ENCODE measurements around the gene KRTAP12-1.

Gene KRTAP12-1

GRCh38 chr21:44681861-44682579, at the start of gene KRTAP12-1:
Gene KRTAP12-1, minus strand, starts transcription at chr21:44682163. Its CDS starts 40 bp downstream, at chr21:44682123.
- no peak for DNase-seq (ENCODE audit: low read depth in 2 of 2)

GRCh38 chr21:44730951-44731579, 49.1 kb upstream of the KRTAP12-1 start:
- DNase-seq (ENCODE audit: low read depth in 2 of 2) = no peak

- no peak for DNase-seq (ENCODE audit: low read depth in 2 of 2)
Measured at GRCh38 chr21:44730028-44730395, 48.0 kb upstream of the KRTAP12-1 start.

GRCh38 chr21:44729336-44730027, 47.5 kb upstream of the KRTAP12-1 start:
- DNase-seq (ENCODE audit: low read depth in 2 of 2) = no peak

- DNase-seq (ENCODE audit: low read depth in 2 of 2) = no peak
Measured at GRCh38 chr21:44728716-44729115, 46.8 kb upstream of the KRTAP12-1 start.

GRCh38 chr21:44727757-44728156, 45.8 kb upstream of the KRTAP12-1 start:
- DNase-seq (ENCODE audit: low read depth in 2 of 2) = no peak

GRCh38 chr21:44727321-44727720, 45.4 kb upstream of the KRTAP12-1 start:
- no peak for DNase-seq (ENCODE audit: low read depth in 2 of 2)

- DNase-seq (ENCODE audit: low read depth in 2 of 2) = no peak
Measured at GRCh38 chr21:44726826-44727225, 44.9 kb upstream of the KRTAP12-1 start.

- DNase-seq (ENCODE audit: low read depth in 2 of 2) = no peak
Measured at GRCh38 chr21:44724926-44725325, 43.0 kb upstream of the KRTAP12-1 start.

GRCh38 chr21:44724196-44724595, 42.2 kb upstream of the KRTAP12-1 start:
- DNase-seq (ENCODE audit: low read depth in 2 of 2) = no peak

GRCh38 chr21:44723177-44724131, 41.5 kb upstream of the KRTAP12-1 start:
- DNase-seq (ENCODE audit: low read depth in 2 of 2) = no peak

GRCh38 chr21:44722731-44723130, 40.8 kb upstream of the KRTAP12-1 start:
- DNase-seq (ENCODE audit: low read depth in 2 of 2) = no peak

GRCh38 chr21:44720170-44720569, 38.2 kb upstream of the KRTAP12-1 start:
- DNase-seq (ENCODE audit: low read depth in 2 of 2) = no peak

- no peak for DNase-seq (ENCODE audit: low read depth in 2 of 2)
Measured at GRCh38 chr21:44718571-44718970, 36.6 kb upstream of the KRTAP12-1 start.

- DNase-seq (ENCODE audit: low read depth in 2 of 2) = no peak
Measured at GRCh38 chr21:44718093-44718492, 36.1 kb upstream of the KRTAP12-1 start.

- DNase-seq (ENCODE audit: low read depth in 2 of 2) = no peak
Measured at GRCh38 chr21:44716984-44717383, 35.0 kb upstream of the KRTAP12-1 start.

GRCh38 chr21:44714905-44715304, 32.9 kb upstream of the KRTAP12-1 start:
- DNase-seq (ENCODE audit: low read depth in 2 of 2) = no peak

GRCh38 chr21:44713846-44714245, 31.9 kb upstream of the KRTAP12-1 start:
- no peak for DNase-seq (ENCODE audit: low read depth in 2 of 2)

GRCh38 chr21:44713130-44713529, 31.2 kb upstream of the KRTAP12-1 start:
- no peak for DNase-seq (ENCODE audit: low read depth in 2 of 2)

- no peak for DNase-seq (ENCODE audit: low read depth in 2 of 2)
Measured at GRCh38 chr21:44712203-44713028, 30.5 kb upstream of the KRTAP12-1 start.
